Measurements from ENCODE around the gene PLLP.

GRCh38 chr16:57213462-57213861, 71.0 kb downstream of the PLLP start:
- TF ChIP-seq, protein P1, sequence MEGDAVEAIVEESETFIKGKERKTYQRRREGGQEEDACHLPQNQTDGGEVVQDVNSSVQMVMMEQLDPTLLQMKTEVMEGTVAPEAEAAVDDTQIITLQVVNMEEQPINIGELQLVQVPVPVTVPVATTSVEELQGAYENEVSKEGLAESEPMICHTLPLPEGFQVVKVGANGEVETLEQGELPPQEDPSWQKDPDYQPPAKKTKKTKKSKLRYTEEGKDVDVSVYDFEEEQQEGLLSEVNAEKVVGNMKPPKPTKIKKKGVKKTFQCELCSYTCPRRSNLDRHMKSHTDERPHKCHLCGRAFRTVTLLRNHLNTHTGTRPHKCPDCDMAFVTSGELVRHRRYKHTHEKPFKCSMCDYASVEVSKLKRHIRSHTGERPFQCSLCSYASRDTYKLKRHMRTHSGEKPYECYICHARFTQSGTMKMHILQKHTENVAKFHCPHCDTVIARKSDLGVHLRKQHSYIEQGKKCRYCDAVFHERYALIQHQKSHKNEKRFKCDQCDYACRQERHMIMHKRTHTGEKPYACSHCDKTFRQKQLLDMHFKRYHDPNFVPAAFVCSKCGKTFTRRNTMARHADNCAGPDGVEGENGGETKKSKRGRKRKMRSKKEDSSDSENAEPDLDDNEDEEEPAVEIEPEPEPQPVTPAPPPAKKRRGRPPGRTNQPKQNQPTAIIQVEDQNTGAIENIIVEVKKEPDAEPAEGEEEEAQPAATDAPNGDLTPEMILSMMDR (IDR thresholded peaks at IDR 0.05) = no peak
- TF ChIP-seq POLR2A (IDR thresholded peaks at IDR 0.05) = no peak
